ENCODE results near the gene HOXC12.

HOXC12 gene

DNA sequence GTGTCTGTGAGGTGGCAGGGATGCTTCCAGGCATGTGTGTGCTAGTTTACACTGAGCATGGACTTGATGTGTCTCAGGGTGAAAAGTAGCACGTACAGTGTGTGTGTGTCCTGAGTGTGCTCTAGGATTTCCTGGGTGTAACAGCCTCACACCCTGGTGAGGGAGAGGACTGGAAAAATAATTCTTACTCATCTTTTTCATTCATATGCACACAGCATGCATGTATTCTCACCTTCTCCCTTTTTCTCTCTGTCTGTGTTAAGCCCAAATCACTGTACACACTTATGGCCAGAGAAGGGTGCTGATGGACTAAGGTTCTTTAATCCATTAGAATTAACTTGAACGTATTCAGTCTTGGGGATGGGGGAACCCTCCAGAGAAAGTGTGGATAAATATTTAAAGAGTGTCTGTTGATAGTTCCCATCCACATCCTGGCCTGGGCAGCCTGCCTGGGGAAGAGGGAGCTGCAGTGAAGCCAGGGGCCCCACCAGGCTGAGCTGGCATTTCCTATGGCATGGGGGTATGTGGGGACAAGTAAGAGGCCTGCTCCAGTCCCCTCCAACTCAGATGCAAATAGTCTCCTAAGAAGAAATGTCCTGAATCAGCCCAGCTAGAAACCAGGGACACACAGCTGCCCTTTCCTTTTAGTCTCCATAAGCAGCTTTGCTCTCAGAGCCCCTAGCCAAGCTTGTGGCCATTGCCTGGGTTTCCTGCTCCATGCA, 53.0 kb downstream of the HOXC12 start:
- DNase-seq (ENCODE audit: low read depth, low spot score), result no peak

DNA sequence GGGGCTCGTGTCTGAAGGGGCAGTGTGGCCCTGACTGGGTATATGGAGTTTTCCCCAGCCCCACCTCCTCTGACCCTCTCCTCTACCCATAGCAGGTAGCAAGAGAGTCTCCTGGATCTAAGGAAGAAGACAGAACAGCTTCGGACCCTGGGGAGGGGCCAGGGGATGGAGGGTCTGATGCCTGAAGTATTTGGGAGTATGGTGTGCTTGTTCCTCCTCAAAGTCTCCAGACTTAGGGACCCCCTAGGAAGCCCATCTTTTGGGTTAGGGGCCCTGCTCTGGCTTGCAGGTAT, 53.5 kb downstream of the HOXC12 start:
- DNase-seq (ENCODE audit: low read depth, low spot score), result no peak

Measured in brain pericyte (primary cell).